B cell (primary cell): Measurements from ENCODE around the gene DDX10.

Source experiments
- CTCF ChIP-seq: fragments of 200-600 bp; IDR thresholded peaks from one replicate; pipeline ENCODE4 v1.8.0; 2022; ENCODE audit warnings: antibody characterized with exemption, mild to moderate bottlenecking
- EZH2 ChIP-seq: IDR thresholded peaks from 2 replicates; pipeline ENCODE4 v1.6.1; 2012; ENCODE audit warnings: borderline replicate concordance, low read depth, mild to moderate bottlenecking, moderate library complexity, low read length; ENCODE audit not compliant: insufficient read depth, poor library complexity, severe bottlenecking

- no peak for TF ChIP-seq CTCF
- TF ChIP-seq EZH2, result no peak
These were observed 298.2 kb downstream of the DDX10 start for GRCh38 chr11:108963118-108963517.
